DLD1 (cell line): Measurements from ENCODE around the gene MEX3D.

ENCODE experiments used
- in situ Hi-C: cut with HindIII; loops from 2 replicates; pipeline ENCODE4 v1.10.0; 2017; ENCODE audit warnings: low sequenced_read_pairs

The MEX3D gene

DNA sequence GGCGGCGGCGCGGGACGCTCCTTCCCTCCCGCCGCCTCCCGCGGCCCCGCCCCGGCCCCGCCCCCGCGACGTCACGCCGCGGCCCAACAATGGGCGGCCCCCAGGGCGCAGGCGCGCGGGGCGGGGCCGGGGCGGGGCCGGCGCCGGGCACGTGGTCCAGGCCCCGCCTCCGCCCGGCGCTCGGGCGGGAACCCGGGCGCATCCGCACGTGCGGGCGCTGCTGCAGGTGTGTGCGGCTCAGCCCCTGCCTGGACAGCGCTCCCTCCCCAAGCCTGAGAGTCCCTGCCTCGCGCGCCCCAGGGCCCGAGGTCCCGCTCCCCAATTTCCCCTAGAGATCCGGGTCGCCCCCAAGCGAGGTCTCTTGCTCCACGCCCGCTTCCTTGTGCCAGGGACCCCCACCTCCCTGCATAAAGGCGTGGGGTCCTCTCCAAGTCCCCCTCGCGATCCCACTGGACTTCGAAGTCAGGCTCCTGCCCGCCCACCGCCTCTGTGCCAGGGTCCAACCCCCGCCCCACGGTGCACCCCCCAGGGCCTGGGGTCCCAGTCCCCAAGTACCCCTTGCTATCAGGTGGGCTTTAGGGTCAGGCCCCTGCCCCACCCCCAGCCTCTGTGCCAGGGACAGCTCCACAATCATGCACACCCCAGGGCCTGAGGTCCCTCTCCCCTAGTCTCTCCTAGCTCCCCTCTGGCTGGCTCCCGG, at the start of gene MEX3D:
TSS of gene MEX3D (minus strand) at position 6 of the 700 bp plus-strand sequence. CDS start 267 bp downstream, outside the sequence.
- in situ Hi-C loops, result no loop called here

DNA sequence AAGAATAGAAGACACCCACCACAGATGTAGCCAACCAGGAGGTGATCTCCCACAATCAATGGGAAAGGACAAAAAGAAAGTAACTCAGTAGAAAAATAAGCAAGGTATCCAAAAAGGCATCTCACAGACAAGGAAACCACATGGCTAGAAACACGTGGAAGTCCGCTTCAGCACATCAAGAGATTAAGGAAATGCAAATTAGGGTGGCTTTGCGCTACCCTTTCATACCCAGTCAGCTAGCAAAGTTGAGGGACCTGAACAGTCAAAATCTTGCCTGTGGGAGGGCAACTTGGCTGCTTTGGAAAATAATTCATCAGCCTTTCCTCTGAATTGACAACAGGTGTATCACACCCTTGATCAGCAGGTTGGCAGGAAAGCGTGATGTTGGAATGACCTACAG, 48.8 kb upstream of the MEX3D start:
- in situ Hi-C loops, result no loop called here

DNA sequence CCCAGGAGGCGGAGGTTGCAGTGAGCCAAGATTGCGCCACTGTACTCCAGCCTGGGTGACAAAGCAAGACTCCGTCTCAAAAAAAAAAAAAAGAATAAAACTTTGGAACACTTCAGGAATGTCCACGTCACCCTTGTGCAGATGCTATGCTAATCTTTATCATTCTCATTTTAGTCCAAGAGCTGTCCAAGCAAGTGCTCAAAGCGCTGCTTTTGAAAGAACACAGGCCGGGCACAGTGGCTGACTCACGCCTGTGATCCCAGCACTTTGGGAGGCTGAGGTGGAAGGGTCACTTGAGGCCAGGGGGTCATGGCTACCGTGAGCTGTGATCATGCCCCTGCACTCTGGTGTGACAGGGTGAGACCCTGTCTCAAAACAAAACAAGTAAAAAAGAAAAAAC, 48.3 kb upstream of the MEX3D start:
- in situ Hi-C loops, result no loop called here

GRCh38 chr19:1615156-1615765, 47.1 kb upstream of the MEX3D start:
- in situ Hi-C loops, result no loop called here

GRCh38 chr19:1613808-1614570, 45.9 kb upstream of the MEX3D start:
- in situ Hi-C loops, result no loop called here

GRCh38 chr19:1613146-1613545, 45.0 kb upstream of the MEX3D start:
- in situ Hi-C loops, result no loop called here

GRCh38 chr19:1612114-1613086, 44.3 kb upstream of the MEX3D start:
- in situ Hi-C loops, result no loop called here

- in situ Hi-C loops, result no loop called here
Measured at GRCh38 chr19:1611353-1611752, 43.2 kb upstream of the MEX3D start.

DNA sequence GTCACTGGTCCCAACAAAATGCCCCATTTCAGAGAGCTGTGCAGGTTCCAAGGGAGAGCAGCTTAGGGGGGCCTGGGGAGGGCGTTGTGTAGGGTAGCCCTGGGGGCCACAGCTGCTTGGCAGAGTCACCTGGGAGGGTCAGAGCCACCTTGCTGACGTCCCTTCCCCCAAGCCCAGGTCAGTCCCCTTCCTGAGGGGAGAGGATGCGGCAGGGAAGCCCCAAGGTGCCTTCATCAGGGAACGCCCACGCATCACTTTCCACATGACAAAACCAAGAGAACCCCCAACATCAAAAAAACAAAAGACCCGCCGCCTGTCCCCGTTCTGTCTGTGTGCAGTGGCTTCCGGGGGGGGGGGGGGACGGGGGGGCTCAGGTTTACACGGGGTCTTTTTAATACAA, 42.5 kb upstream of the MEX3D start:
- in situ Hi-C loops, result no loop called here

GRCh38 chr19:1609680-1610474, 41.8 kb upstream of the MEX3D start:
- in situ Hi-C loops, result no loop called here

GRCh38 chr19:1609103-1609396, 40.9 kb upstream of the MEX3D start:
- in situ Hi-C loops, result no loop called here

GRCh38 chr19:1608359-1609102, 40.4 kb upstream of the MEX3D start:
- in situ Hi-C loops, result no loop called here

GRCh38 chr19:1606138-1606651, 38.1 kb upstream of the MEX3D start:
- in situ Hi-C loops, result no loop called here

GRCh38 chr19:1605236-1606137, 37.4 kb upstream of the MEX3D start, which contains the start of gene UQCR11:
UQCR11 (minus strand) TSS chr19:1605462; CDS start chr19:1605409, 53 bp downstream.
- in situ Hi-C loops, result no loop called here

GRCh38 chr19:1602091-1602707, 34.1 kb upstream of the MEX3D start:
- in situ Hi-C loops, result no loop called here

GRCh38 chr19:1601613-1602064, 33.5 kb upstream of the MEX3D start:
- in situ Hi-C loops, result no loop called here

DNA sequence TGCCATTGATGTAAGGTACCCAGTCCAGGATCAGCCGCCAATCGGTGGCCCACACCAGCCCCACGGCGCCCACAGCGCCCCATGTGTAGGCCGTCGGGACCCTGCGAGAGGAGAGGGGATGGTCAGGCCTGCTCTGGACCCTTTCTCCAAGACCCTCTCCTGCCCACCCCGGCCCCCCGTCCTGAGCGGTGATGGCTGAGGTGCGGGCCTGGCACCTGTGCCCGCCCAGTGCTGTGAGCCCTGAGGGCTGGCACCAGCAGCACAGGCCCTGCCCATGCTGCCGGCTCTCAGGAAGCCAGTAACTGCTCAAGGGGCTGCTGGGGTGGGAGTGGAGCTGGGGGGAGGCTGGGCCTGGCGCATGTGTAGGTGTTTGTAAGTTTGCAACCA, 31.3 kb upstream of the MEX3D start:
- in situ Hi-C loops, result no loop called here
